HG03097 (cell line): ENCODE results near the gene LZIC.

Source experiments
- ATAC-seq: cut with Tn5 transposase; IDR thresholded peaks from one replicate; pipeline ENCODE4 v1.9.1; 2021; ENCODE audit not compliant: unreplicated experiment, low FRiP score

LZIC gene

GRCh38 chr1:9887070-9887469 is 56.1 kb downstream of the LZIC start:
- no peak for ATAC-seq

DNA sequence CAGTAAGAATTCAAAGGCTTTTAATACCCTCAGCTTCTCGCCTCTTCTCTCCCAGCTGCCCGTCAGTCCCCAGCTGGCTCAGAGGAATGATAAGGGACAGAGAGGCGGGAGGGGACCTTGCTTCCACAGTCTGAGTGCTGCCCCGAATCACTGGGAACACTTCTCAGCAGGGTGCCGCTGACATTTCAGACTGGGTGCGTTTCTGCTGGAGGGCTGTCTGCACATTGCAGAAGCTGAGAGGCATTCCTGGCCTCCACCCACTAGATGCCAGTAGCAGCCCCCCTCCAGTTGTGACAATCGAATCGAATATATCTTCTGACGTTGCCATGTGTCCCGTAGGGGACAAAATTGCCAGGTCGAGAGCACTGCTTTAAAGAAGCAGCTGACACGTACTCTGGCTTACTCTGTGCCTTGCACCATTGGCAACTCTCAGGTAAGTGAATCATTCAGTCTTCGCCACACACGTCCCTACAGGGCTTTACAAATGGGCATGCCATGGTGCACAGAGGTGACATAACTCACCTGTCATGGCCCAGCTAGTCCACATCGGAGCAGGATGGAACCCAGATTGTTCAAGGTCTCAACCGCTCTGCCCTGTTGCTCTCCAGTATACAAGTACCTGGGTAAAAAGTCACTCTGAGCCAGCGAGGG is 57.0 kb downstream of the LZIC start:
- no peak for ATAC-seq

DNA sequence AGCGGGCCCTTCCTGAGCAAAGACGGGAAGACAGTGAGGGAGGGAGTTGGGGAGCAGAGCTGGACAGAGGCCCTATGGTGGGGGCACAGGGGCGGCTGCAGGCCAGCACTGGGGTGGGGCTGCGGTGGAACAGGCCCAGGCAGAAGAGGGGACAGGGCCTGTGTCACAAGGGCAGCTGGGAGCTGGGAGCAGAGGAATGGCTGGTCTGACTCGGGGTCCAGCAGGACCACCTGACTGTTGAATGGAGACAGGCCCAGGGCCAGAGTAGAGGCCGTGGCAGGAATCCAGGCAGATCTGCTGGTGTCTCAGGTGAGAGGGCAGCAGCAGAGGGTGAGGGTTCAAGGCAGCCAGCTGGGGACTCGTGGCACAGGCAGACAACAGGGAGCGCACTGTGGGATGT is 58.4 kb downstream of the LZIC start:
- ATAC-seq = no peak

- no peak for ATAC-seq
Measured at GRCh38 chr1:9883585-9884449, 59.4 kb downstream of the LZIC start.

GRCh38 chr1:9882945-9883303 is 60.3 kb downstream of the LZIC start:
- ATAC-seq = no peak

- ATAC-seq = no peak
Measured at GRCh38 chr1:9882296-9882944, 60.8 kb downstream of the LZIC start.

DNA sequence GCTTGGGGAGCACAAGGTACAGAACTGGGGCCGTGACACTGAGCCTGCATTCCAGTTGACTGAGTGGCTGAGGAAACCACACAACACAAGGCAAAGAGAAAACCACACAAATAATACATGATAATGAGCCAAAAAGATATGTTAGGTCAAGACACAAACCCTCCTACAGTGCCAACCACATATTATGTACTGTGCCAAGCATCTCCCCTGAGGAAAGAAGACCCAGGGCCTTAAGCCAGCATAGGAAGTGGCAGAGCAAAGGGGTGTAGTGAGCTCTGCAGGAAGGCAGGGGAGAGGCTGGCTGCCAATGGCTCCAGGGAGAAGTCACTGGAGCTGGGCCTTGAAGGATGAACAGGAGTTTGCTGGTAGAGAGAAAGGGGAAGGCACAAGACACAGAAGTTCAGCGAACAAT is 61.3 kb downstream of the LZIC start:
- ATAC-seq = no peak
